Thyroid gland (tissue), 4 donors: Measurements from ENCODE around the gene KCNA4.

Experiments used
- CTCF ChIP-seq, 6 experiments: fragments of 200-600 bp in 3 of 6; fragments of 450-650 bp in 3 of 6; sonication (generic) in 3 of 6; IDR thresholded peaks; one replicate each; pipeline ENCODE4 v1.5.1; 2016 to 2019; ENCODE audit warnings: antibody characterized with exemption in 6 of 6, mild to moderate bottlenecking in 2 of 6, inconsistent platforms in 1 of 6, moderate library complexity in 1 of 6
- POLR2A ChIP-seq, 2 donors: fragments of 450-650 bp; IDR thresholded peaks; one replicate each; pipeline ENCODE4 v1.6.1; 2017; ENCODE audit warnings: antibody characterized with exemption in 2 of 2, mild to moderate bottlenecking in 2 of 2, moderate library complexity in 1 of 2

GRCh38 chr11:30012346-30012745 lies 4.5 kb downstream of the KCNA4 start:
- TF ChIP-seq CTCF (IDR thresholded peaks at IDR 0.05) (no peak), POLR2A (IDR thresholded peaks at IDR 0.05) (no peak)
